GM21360 (cell line): ENCODE measurements around the gene FGF4.

Experiments used
- ATAC-seq: cut with Tn5 transposase; IDR thresholded peaks from one replicate; pipeline ENCODE4 v1.9.1; 2021; ENCODE audit warnings: mild to moderate bottlenecking, moderate library complexity; ENCODE audit not compliant: unreplicated experiment

The FGF4 gene

GRCh38 chr11:69729252-69729651, 45.9 kb downstream of the FGF4 start:
- ATAC-seq = no peak

GRCh38 chr11:69727266-69727665, 47.9 kb downstream of the FGF4 start:
- no peak for ATAC-seq

GRCh38 chr11:69726481-69726880, 48.7 kb downstream of the FGF4 start:
- ATAC-seq = no peak

- no peak for ATAC-seq
Measured at GRCh38 chr11:69726019-69726418, 49.1 kb downstream of the FGF4 start.

- no peak for ATAC-seq
Measured at GRCh38 chr11:69721745-69722144, 53.4 kb downstream of the FGF4 start.

- no peak for ATAC-seq
Measured at GRCh38 chr11:69721106-69721505, 54.0 kb downstream of the FGF4 start.
